Measurements from ENCODE around the gene AJAP1.

Gene AJAP1

GRCh38 chr1:4708840-4709507 is 54.6 kb downstream of the AJAP1 start:
- DNase-seq, result no peak

GRCh38 chr1:4709641-4710040 is 55.2 kb downstream of the AJAP1 start:
- no peak for DNase-seq

GRCh38 chr1:4710592-4711415 is 56.4 kb downstream of the AJAP1 start:
- no peak for DNase-seq

GRCh38 chr1:4711416-4712275 is 57.2 kb downstream of the AJAP1 start:
- no peak for DNase-seq

- no peak for DNase-seq
Observed at GRCh38 chr1:4713669-4714068, 59.3 kb downstream of the AJAP1 start.

- no peak for DNase-seq
Observed at GRCh38 chr1:4716406-4716805, 62.0 kb downstream of the AJAP1 start.

GRCh38 chr1:4718071-4718470 is 63.7 kb downstream of the AJAP1 start:
- no peak for DNase-seq

- no peak for DNase-seq
Observed at GRCh38 chr1:4723106-4723505, 68.7 kb downstream of the AJAP1 start.

- DNase-seq, result no peak
Observed at GRCh38 chr1:4724001-4724400, 69.6 kb downstream of the AJAP1 start.

- no peak for DNase-seq
Observed at GRCh38 chr1:4724695-4725250, 70.4 kb downstream of the AJAP1 start.

- no peak for DNase-seq
Observed at GRCh38 chr1:4725416-4725815, 71.0 kb downstream of the AJAP1 start.

- DNase-seq, result no peak
Observed at GRCh38 chr1:4726620-4727341, 72.4 kb downstream of the AJAP1 start.

- DNase-seq, result no peak
Observed at GRCh38 chr1:4728319-4729089, 74.1 kb downstream of the AJAP1 start.

GRCh38 chr1:4729090-4729471 is 74.7 kb downstream of the AJAP1 start:
- DNase-seq, result no peak

GRCh38 chr1:4730078-4730477 is 75.7 kb downstream of the AJAP1 start:
- no peak for DNase-seq

- no peak for DNase-seq
Observed at GRCh38 chr1:4733446-4734177, 79.2 kb downstream of the AJAP1 start.

- DNase-seq, result no peak
Observed at GRCh38 chr1:4734219-4734618, 79.8 kb downstream of the AJAP1 start.

- no peak for DNase-seq
Observed at GRCh38 chr1:4734791-4735190, 80.4 kb downstream of the AJAP1 start.

- no peak for DNase-seq
Observed at GRCh38 chr1:4736254-4736653, 81.8 kb downstream of the AJAP1 start.

GRCh38 chr1:4741876-4742423 is 87.5 kb downstream of the AJAP1 start:
- DNase-seq, result no peak
